Measurements from ENCODE around the gene QKI. TPM values are rescaled to one million over a fixed set of nuclear protein-coding genes. Genes with fewer than 3 reads are reported as not detected.

QKI gene
- total and polyA plus RNA-seq, 2 of the 8 experiments (the other 6 are each of a cell fraction or from before 2014, with no cell fraction given): 181 to 183 TPM

DNA sequence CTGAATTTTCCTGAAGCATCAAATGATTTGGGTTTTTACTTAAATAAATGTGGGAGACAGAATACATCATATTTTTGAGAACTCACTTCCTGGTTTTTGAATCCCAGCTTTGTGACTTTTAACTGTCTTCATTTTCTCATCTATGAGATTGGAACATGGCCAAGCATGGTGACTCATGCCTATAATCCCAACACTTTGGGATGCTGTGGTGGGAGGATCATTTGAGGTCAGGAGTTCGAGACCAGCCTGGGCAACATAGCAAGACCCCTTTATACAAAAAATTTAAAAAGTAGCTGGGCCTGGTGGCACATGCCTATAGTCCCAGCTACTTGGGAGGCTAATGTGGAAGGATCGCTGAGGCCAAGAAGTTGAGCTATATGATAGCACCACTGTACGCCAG, 122.3 kb downstream of the QKI start (continued):
- TF ChIP-seq EP300 (IDR thresholded peaks at IDR 0.05; ENCODE audit: borderline replicate concordance in 1 of 2, low read depth in 2 of 2, low read length in 2 of 2) (no peak), CTBP2 (IDR thresholded peaks at IDR 0.05; ENCODE audit: borderline replicate concordance, insufficient read depth, insufficient read length, low read length) (no peak), POU5F1 (IDR thresholded peaks at IDR 0.05; ENCODE audit: low read depth, low read length) (no peak), RXRA (IDR thresholded peaks at IDR 0.05; ENCODE audit: insufficient read depth, low read depth, low read length) (no peak)
